Glomerular endothelial cell (primary cell): ENCODE data around the gene LRP1. TPM values are rescaled to one million over a fixed set of nuclear protein-coding genes. Genes with fewer than 3 reads are reported as not detected.

ENCODE experiments used
- DNase-seq: peaks from one replicate; pipeline ENCODE4 v3.0.0-alpha.2; 2011; ENCODE audit warnings: low read depth, low spot score; ENCODE audit errors: extremely low read depth
- total RNA-seq: library from RNA; depleted of rRNA; stranded (reverse); fragments of >200 nt; gene quantifications from 2 replicates; pipeline ENCODE4 v1.2.3, GENCODE V29; 2015

The LRP1 gene
- total RNA-seq, 1 donor from 2014 or later = 21.4 TPM

DNA sequence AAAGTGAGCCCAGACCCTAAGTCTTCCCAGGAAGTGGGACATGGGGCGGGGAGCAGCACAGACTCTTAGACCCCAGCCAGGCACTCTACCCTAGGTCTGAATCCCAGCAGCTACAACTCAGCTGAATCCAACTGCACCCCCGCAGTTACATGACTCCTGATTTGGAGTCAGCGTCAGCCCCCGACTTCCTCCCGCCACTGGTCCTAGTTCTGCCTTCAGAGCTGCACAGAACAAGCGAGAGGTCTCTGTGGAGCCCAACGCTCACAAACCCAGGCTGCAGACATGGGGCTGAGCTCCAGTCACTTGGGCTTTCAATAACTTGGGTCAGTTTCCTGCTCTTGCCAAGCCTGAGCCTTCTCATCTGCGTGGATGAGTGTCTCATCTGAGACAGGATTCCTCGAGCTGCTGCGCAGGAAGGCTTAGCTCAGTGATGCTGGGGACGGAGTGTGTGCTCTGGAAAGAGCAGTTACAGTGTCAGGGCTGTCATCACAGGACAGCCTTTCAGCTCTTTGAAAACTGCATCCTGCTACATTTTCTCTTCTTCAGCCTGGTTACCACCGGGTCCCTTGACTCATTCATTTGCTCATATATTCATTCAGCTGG lies 57.7 kb downstream of the LRP1 start:
- DNase-seq = no peak

GRCh38 chr12:57187222-57188089 lies 59.2 kb downstream of the LRP1 start:
- DNase-seq = no peak

GRCh38 chr12:57188090-57188425 lies 59.8 kb downstream of the LRP1 start:
- no peak for DNase-seq

- DNase-seq = no peak
These were observed 61.8 kb downstream of the LRP1 start for GRCh38 chr12:57190037-57190436.

DNA sequence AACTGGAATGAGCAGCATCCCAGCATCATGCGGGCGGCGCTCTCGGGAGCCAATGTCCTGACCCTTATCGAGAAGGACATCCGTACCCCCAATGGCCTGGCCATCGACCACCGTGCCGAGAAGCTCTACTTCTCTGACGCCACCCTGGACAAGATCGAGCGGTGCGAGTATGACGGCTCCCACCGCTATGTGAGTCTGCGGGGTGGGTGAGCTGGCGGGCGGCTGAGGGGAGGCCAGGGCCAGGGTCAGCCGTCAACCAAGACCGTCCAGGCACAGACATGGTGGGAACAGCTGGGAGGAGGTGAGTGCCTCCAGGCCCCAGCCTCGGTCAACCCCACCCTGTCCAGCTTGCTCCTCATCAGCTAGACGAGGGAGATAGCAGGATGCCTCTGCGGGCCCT lies 62.5 kb downstream of the LRP1 start:
- no peak for DNase-seq

DNA sequence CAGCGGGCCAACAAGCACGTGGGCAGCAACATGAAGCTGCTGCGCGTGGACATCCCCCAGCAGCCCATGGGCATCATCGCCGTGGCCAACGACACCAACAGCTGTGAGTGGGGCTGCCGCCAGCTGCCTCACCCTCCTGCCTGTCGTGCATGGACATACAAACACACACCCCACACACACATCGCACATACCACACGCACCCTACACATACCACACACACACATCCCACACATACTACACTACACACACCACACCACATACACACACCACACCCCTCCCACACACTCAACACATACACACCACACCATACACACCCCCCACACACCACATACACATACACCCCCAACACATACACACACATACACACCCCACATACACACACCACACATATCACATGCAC lies 63.1 kb downstream of the LRP1 start:
- no peak for DNase-seq

- no peak for DNase-seq
These were observed 64.6 kb downstream of the LRP1 start for GRCh38 chr12:57192920-57193319.

DNA sequence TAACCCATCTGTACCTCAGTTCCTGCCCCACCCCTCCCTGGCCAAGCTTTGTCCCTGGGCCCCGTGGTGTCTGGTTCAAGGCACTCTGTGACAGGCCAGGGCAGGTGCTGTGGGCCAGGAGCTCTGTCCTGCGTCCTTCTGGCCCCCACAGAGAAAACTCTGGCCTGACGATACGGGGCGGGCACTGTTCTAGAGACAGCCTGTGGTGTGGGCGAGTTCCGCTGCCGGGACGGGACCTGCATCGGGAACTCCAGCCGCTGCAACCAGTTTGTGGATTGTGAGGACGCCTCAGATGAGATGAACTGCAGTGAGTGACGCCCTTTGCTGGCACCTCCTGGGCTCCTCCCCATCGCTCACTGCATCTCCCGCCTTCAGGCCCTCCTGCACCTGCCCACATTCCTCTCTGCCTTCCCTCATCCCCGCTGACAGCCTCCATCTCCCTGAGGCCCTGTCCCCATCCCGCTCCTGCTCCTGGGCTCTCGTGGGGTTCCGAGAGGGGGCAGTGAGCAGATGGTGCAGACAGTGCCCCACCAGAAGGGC lies 65.5 kb downstream of the LRP1 start:
- no peak for DNase-seq

- no peak for DNase-seq
These were observed 66.0 kb downstream of the LRP1 start for GRCh38 chr12:57194253-57194652.

- DNase-seq = no peak
These were observed 66.9 kb downstream of the LRP1 start for GRCh38 chr12:57195186-57195585.

DNA sequence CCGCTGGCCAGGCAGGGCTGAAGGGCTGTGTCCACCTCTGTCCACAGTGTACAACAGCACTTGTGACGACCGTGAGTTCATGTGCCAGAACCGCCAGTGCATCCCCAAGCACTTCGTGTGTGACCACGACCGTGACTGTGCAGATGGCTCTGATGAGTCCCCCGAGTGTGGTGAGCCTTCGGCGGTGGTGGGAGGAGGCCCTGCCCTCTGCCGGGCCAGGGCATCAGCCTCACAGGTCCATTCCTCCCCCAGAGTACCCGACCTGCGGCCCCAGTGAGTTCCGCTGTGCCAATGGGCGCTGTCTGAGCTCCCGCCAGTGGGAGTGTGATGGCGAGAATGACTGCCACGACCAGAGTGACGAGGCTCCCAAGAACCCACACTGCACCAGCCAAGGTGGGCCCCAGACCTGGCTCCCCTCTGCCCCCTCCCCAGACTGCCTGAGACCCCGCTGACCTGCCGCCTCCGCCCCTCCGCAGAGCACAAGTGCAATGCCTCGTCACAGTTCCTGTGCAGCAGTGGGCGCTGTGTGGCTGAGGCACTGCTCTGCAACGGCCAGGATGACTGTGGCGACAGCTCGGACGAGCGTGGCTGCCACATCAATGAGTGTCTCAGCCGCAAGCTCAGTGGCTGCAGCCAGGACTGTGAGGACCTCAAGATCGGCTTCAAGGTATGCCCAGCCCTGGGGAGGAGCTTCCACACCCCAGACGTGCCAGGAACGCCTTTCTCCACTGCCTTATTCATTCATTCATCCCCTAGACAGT lies 67.5 kb downstream of the LRP1 start:
- no peak for DNase-seq

DNA sequence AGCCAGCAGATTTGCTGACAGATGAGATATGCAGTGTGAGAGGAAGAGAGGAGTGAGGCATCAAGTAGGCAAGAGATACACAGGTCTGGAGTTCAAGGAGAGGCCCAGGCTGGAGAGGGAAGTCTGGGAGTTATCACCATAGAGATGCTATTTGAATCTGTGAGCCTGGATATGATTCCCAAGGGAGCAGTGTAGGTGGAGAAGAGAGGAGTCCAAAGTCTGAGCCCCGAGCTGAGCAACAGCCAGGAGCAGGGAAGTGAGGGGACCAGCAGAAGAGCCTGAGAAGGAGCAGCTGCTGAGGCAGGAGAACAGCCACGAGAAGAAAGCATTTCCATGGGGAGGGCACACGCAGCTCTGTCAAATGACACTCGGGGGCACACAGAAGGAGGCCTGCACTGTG lies 68.2 kb downstream of the LRP1 start:
- DNase-seq = no peak

DNA sequence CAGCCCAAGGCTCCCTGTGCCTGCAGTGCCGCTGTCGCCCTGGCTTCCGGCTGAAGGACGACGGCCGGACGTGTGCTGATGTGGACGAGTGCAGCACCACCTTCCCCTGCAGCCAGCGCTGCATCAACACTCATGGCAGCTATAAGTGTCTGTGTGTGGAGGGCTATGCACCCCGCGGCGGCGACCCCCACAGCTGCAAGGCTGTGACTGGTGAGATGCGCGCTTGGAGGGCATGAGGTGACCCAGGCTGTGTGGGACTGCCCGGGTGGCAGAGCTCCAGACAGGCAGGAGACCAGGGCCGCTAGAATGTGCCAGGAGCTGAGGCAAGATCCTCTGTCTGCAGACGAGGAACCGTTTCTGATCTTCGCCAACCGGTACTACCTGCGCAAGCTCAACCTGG lies 68.7 kb downstream of the LRP1 start:
- no peak for DNase-seq

DNA sequence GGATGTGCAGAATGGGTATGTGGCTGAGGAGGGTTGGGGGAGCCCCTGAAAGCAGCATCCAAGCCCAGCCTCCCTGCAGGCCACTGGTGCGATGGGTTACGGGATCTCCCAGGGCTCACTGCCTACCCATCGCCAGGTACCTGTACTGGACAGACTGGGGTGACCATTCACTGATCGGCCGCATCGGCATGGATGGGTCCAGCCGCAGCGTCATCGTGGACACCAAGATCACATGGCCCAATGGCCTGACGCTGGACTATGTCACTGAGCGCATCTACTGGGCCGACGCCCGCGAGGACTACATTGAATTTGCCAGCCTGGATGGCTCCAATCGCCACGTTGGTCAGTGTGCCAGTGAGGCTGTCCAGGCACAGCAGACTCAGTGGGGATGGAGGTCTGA lies 70.0 kb downstream of the LRP1 start:
- DNase-seq = no peak

- no peak for DNase-seq
These were observed 70.9 kb downstream of the LRP1 start for GRCh38 chr12:57199191-57199590.

DNA sequence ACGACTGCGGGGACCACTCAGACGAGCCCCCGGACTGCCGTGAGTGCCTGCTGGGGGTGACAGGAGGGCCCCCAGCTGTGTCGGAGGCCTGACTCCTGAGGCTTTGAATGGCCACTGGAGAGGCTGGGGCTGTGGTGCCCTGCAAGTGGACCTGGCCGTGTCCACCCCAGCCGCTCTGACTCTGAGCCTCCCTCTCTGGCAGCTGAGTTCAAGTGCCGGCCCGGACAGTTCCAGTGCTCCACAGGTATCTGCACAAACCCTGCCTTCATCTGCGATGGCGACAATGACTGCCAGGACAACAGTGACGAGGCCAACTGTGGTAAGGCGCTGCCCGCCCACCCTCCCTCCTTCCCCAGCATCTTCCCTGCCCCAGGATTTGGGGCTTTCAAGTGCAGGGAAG lies 72.2 kb downstream of the LRP1 start:
- DNase-seq = no peak

DNA sequence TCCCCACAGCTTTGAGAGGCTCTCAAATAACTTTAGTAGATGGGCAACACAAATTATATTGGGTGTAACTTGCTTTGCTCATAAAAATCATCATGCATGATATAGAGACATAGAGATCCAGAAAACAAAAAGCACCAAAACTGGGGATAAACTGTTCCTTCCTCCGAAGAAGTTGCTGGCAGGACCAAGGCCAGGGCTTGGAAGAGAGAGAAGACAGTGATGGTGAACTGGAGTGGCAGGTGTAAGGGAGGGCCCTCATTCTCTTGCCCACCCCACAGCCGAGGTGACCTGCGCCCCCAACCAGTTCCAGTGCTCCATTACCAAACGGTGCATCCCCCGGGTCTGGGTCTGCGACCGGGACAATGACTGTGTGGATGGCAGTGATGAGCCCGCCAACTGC lies 72.9 kb downstream of the LRP1 start:
- no peak for DNase-seq

GRCh38 chr12:57201631-57202030 lies 73.3 kb downstream of the LRP1 start:
- DNase-seq = no peak

DNA sequence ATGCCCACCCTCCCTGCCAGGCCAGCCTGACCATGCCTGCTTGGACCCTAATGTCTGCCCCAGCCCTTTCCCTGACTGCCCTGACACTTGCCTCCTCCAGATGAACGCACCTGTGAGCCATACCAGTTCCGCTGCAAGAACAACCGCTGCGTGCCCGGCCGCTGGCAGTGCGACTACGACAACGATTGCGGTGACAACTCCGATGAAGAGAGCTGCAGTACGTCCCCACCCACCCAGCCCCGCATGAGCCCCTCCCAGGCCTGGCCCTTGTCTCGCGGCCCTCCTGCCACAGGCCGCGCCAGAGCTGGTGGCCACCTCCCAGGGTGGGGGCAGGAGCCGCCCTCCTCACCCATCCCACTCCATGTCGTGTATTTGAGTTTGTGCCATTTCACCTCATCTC lies 74.0 kb downstream of the LRP1 start:
- no peak for DNase-seq

GRCh38 chr12:57203201-57203600 lies 74.9 kb downstream of the LRP1 start:
- DNase-seq = no peak

GRCh38 chr12:57203791-57204190 lies 75.5 kb downstream of the LRP1 start:
- DNase-seq = no peak

DNA sequence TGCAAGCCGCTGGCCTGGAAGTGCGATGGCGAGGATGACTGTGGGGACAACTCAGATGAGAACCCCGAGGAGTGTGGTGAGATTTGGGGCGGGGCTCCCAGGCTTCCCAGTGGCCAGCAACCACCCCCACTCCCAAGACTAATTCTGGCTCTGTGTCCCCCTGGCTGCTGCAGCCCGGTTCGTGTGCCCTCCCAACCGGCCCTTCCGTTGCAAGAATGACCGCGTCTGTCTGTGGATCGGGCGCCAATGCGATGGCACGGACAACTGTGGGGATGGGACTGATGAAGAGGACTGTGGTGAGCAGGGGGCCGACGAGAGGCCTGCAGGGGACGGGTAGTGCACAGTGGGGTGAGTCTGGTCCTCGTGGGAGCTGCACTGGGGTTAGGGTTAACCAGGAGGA lies 76.2 kb downstream of the LRP1 start:
- no peak for DNase-seq
